A172 (cell line): ENCODE data around the gene ACSF2. TPM values are rescaled to one million over a fixed set of nuclear protein-coding genes. Genes with fewer than 3 reads are reported as not detected.
A peak's percentile ranks its signal among the peaks of the same experiment; 100 is the strongest.

Source experiments
- DNase-seq: peaks from one replicate; pipeline ENCODE4 v3.0.0-alpha.2; 2015; ENCODE audit warnings: low spot score
- total RNA-seq: library from RNA; depleted of rRNA; stranded (reverse); fragments of >200 nt; shearing (Covaris generic); gene quantifications from 2 replicates; pipeline ENCODE4 v1.2.3, GENCODE V29; 2014

ACSF2 gene
- total RNA-seq, 1 experiment from 2014 or later = 41.0 TPM

GRCh38 chr17:50476545-50477315 is 50.7 kb downstream of the ACSF2 start:
- no peak for DNase-seq

- DNase-seq = no peak
Observed at GRCh38 chr17:50477976-50478375, 52.0 kb downstream of the ACSF2 start.

GRCh38 chr17:50478391-50479381 is 52.7 kb downstream of the ACSF2 start, which contains the start of gene RSAD1:
Gene RSAD1 (plus strand): TSS chr17:50478860. CDS start chr17:50478885, 25 bp downstream.
- DNase-seq = peak; percentile 79

GRCh38 chr17:50479522-50480141 is 53.6 kb downstream of the ACSF2 start:
- peak; percentile 75 for DNase-seq

- no peak for DNase-seq
Observed at GRCh38 chr17:50480142-50480764, 54.2 kb downstream of the ACSF2 start.

DNA sequence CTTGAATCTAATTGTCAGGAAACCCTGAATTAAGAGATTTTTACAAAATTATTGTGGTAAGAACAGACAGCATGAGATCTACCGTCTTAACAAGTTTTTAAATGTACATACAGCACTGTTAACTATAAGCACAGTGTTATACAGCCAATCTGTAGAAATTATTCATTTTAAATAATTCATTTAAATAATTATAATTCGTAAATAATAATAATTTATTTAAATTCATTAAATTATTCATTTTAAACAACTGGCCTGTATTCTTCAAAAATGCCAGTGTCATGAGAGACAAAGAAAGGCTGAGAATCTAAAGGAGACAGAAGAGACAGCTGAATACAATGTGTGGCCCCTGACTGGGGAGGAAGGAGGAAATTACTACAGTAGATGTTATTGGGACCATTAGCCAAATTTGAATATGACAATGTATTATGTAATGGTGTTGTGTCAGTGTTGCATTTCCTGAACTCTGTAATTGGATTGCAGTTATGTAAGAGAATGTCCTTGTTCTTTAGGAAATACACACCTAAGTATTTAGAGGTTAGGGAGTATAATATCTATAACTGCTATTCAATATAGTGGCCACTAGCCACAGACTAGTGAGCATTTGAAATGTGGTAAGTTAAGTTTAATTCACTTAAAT is 55.0 kb downstream of the ACSF2 start:
- no peak for DNase-seq

DNA sequence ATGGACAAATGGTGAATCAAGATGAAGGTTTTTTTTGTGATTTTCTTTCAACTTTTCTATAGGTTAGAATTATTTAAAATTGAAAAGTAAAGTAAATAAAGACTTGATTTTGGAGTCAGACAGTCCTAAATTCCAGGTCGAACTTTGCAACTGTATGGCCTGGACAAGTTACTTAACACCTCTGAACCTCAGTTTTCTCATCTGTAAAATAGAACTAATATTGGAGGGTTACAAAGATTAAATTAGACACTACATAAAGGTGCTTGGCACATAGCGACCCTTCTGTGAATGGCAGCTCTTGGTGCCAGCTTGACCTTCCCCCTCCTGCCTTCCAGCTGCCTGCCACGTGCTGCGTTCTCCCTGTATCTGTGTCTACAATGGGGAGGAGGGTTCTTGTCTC is 55.6 kb downstream of the ACSF2 start:
- no peak for DNase-seq

DNA sequence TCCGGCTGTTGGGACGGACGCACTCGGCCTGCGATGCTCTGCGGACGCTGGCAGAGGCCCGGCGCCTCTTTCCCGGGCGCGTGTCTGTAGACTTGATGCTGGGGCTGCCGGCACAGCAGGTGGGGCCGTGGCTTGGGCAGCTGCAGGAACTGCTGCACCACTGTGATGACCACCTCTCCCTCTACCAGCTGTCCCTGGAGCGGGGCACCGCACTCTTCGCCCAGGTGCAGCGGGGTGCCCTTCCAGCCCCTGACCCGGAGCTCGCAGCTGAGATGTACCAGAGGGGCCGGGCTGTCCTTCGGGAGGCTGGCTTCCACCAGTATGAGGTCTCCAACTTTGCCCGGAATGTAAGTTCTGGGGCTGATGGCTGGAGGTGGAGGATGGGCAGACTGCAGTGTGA is 56.1 kb downstream of the ACSF2 start:
- DNase-seq = no peak

- DNase-seq = peak; percentile 97
Observed at GRCh38 chr17:50482516-50482915, 56.5 kb downstream of the ACSF2 start.

DNA sequence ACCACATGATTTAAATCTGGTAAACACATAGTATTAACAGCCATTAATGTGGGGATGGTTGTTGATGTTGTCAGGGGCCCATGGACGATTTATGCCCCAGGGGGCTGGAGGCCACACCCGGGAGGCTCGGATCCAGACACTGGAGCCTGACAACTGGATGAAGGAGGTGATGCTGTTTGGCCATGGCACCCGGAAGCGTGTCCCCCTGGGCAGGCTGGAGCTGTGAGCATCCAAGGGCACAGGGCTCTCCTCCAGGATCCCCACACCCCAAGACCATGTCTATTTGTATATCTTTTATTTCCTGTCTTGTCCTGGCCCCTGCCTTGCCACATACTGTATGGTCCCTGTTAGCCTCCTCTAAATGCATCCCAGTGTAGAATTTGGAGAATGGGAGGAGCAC is 57.2 kb downstream of the ACSF2 start:
- no peak for DNase-seq

GRCh38 chr17:50484386-50485155 is 58.6 kb downstream of the ACSF2 start:
- DNase-seq = no peak

GRCh38 chr17:50487213-50488096 is 61.4 kb downstream of the ACSF2 start:
- DNase-seq = peak; percentile 82

DNA sequence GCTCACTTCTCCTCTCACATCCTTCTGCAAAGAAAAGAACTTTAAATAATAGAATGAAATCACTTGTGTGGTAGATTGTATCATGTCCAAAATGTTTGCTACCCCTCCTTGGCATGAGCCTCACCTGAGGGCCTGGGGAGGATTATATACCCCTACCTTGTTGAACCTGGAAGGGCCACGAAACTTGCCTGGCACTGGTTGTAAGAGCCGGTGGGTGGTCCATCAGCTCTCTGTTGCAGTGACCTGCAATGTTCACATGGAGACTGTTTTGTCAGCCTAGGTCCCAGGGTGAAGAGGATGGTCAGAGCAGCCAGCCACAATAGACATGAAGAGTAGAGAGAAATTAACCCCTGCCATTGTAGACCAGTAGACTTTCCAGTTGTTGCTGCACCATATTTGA is 62.9 kb downstream of the ACSF2 start:
- no peak for DNase-seq

DNA sequence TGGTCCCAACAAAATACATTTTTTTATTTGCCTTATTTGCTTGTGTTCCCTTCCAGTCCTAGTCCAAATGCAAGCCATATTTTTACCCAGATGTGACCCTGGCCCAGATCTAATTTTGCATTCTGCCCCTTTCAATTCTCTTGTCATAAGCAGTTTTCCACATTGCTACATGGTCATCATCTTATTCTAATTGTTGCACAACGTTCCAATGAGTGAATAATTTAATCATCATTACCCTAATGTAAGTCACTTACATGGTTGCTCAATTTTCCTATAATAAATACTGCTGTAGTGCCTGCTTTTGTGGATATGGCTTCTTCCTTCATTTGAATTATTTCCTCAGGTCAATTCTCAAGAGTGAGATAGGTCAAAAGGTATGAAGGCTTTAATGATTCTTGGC is 65.5 kb downstream of the ACSF2 start:
- DNase-seq = no peak

- no peak for DNase-seq
Observed at GRCh38 chr17:50492214-50492613, 66.2 kb downstream of the ACSF2 start.

DNA sequence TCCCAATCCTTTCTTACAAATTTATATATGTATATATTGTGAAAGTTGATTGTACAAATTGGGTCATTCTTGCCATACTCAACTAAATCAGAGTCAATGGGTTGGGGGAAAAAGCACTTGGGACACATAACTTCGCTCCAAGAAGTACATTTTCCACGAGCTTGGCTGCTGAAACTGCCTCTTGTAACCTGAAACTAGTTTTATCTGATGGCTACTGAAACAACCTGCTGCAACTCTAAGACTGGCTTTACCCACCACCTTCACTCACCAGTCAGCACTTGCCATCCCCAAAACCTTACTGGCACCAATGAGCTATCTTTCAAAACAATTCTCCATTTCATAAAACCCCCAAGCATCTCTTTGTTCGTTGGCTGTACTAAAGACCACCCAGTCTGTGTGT is 67.7 kb downstream of the ACSF2 start:
- no peak for DNase-seq

DNA sequence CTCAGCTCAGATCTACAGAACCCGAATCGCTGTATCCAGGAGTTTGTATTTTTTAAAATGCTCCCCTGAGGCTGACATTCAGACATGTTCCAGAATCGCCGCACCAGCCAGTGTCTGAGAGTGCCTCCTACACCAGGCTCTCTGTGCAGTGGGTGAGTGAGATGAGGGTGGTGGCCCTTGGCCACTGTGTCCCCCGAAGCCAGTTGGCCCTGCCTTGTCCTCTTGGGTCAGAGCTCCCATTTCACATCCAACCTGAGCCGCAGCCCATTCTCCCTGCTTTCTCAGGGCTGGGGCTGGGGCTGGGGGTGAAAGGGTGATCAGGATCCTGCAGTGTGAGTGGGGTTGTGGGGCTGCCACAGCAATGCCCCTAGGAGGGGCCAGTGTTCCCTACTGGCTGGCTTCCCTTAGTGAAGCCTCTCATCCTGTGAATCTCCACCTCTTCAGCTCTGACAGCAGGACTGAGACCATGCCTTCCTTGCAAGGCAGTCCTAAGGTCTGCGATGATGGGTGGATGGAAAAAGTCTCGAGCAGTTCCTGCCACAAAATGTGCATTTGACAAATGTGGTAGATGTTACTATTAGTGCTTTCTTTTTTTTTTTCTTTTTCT is 69.3 kb downstream of the ACSF2 start:
- DNase-seq = no peak

DNA sequence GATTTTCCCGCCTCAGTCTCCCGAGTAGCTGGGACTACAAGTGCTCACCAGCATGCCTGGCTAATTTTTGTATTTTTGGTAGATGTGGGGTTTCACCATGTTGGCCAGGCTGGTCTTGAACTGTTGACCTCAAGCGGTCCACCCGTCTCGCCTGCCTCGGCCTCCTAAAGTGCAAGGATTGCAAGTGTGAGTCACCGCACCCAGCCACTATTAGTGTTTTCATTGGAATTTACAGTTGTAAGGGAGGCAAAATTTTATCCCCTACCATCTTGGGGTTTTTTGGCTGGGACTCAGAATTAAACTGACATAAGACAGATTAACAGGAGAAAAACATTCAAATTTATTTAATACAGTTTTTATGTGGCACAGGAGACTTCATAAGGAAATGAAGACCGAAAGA is 69.9 kb downstream of the ACSF2 start:
- DNase-seq = peak; percentile 69
